Upper lobe of left lung (tissue), 6 donors: ENCODE data around the gene TRIP13. TPM values are rescaled to one million over a fixed set of nuclear protein-coding genes. Genes with fewer than 3 reads are reported as not detected.

Experiments
- ATAC-seq, 2 donors: fragments of 200-7000 bp; cut with Tn5 transposase; one replicate each; pipeline ENCODE4 v1.9.1; 2022; ENCODE audit warnings: mild to moderate bottlenecking in 2 of 2, moderate library complexity in 2 of 2; ENCODE audit not compliant: low FRiP score in 2 of 2
- DNase-seq, 2 donors: peaks; one replicate each; pipeline ENCODE4 v3.0.0-alpha.2; 2019 to 2020
- H3K27ac ChIP-seq, 4 donors: fragments of 200-600 bp; sonication (generic); one replicate each; pipeline ENCODE4 v1.5.1; 2016 to 2019
- H3K27me3 ChIP-seq, 4 donors: fragments of 200-600 bp; sonication (generic); one replicate each; pipeline ENCODE4 v1.5.1; 2017 to 2019
- H3K36me3 ChIP-seq, 4 donors: fragments of 200-600 bp; sonication (generic); one replicate each; pipeline ENCODE4 v1.5.1; 2016 to 2019
- H3K4me1 ChIP-seq, 4 donors: fragments of 200-600 bp; sonication (generic); one replicate each; pipeline ENCODE4 v1.5.1; 2018 to 2019
- H3K4me3 ChIP-seq, 4 donors: fragments of 200-600 bp; sonication (generic); one replicate each; pipeline ENCODE4 v1.5.1; 2017 to 2019; ENCODE audit warnings: mild to moderate bottlenecking in 2 of 4, moderate library complexity in 1 of 4
- H3K9me3 ChIP-seq, 4 donors: fragments of 200-600 bp; sonication (generic); one replicate each; pipeline ENCODE4 v1.5.1; 2018 to 2019
- EP300 ChIP-seq, 4 donors: sonication (generic); formaldehyde crosslinking; IDR thresholded peaks; one replicate each; pipeline ENCODE4 v1.5.1; 2017; ENCODE audit warnings: antibody characterized with exemption in 4 of 4, control low read depth in 2 of 4
- POLR2A ChIP-seq, 4 donors: fragments of 450-650 bp; IDR thresholded peaks; one replicate each; pipeline ENCODE4 v1.5.1; 2016 to 2017; ENCODE audit warnings: antibody characterized with exemption in 4 of 4, mild to moderate bottlenecking in 2 of 4
- POLR2AphosphoS5 ChIP-seq, 2 donors: sonication (generic); formaldehyde crosslinking; IDR thresholded peaks; one replicate each; pipeline ENCODE4 v1.5.1; 2017; ENCODE audit warnings: antibody characterized with exemption in 2 of 2
- WGBS, 2 donors: methylation state at CpG; one replicate each; pipeline ENCODE4 v1.1.5; 2017 to 2018; 5-methylcytosine and 5-hydroxymethylcytosine counted together
- total RNA-seq, 6 donors: library from RNA; depleted of rRNA in 4 of 6; stranded (reverse); fragments of >200 nt in 4 of 6; gene quantifications; one replicate each; pipeline versions ENCODE4 v1.1.0 to v1.2.1, GENCODE V29; 2016 to 2021
- TF ChIP-seq, protein P1 (sequence below), 6 experiments: fragments of 450-650 bp in 4 of 6; fragments of 200-600 bp in 2 of 6; sonication (generic) in 2 of 6; IDR thresholded peaks; one replicate each; pipeline ENCODE4 v1.5.1; 2016 to 2019; ENCODE audit warnings: antibody characterized with exemption in 6 of 6
- donor health status: DM: no; HTN: no; CAD: no; lungs with moderate emphysema.
- donor health status: DM: no; HTN: yes; CAD: no; lungs with severe emphysema.

The TRIP13 gene
- total RNA-seq, 6 donors from 2014 or later, result 1.0 to 2.1 (median 1.5) TPM

DNA sequence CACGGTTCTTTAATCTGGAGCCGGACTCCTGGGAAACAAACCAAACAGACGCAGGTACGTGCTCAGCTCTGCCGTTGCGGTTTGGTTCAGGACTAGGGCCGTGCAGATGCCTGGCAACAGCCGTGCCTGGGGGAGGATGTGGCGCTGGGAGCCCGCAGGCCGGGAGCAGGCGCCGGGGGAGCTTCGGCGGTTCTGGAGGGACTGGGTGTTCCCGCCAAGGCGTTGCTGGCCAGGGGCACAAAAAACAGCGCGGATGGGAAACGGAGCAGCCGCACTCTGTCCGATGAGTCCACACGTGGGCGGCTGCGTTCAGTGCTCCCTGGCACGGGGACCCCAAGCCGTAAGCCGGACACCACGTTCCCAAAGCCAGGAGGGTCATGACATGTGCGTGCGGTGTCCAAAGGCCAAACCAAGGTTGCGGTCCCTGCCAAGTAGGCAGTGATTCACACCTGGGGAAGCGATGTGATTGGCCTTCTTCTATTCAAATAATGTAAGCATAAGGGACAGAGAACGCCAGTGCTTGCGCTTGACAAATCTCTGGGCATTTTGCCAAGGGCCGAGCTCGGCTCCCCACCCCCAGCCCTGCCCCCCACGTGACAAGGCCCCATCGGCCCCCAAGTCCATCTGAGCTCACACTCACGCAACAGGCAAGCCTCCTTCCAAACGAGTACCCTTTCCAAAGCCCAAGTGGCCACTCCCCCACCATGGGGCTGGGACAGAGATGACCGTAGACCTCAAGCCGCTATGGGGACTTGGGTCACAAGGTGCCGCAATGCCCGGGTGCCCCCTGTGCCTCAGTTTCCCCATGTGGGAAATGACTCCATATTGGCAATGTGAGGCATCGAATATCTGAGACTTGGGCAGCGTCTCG, 66.3 kb downstream of the TRIP13 start:
- H3K27ac ChIP-seq, result peak overlapping the region; percentile 59 to 85 (median 77)
- peak; percentile 34 to 65 for ATAC-seq

DNA sequence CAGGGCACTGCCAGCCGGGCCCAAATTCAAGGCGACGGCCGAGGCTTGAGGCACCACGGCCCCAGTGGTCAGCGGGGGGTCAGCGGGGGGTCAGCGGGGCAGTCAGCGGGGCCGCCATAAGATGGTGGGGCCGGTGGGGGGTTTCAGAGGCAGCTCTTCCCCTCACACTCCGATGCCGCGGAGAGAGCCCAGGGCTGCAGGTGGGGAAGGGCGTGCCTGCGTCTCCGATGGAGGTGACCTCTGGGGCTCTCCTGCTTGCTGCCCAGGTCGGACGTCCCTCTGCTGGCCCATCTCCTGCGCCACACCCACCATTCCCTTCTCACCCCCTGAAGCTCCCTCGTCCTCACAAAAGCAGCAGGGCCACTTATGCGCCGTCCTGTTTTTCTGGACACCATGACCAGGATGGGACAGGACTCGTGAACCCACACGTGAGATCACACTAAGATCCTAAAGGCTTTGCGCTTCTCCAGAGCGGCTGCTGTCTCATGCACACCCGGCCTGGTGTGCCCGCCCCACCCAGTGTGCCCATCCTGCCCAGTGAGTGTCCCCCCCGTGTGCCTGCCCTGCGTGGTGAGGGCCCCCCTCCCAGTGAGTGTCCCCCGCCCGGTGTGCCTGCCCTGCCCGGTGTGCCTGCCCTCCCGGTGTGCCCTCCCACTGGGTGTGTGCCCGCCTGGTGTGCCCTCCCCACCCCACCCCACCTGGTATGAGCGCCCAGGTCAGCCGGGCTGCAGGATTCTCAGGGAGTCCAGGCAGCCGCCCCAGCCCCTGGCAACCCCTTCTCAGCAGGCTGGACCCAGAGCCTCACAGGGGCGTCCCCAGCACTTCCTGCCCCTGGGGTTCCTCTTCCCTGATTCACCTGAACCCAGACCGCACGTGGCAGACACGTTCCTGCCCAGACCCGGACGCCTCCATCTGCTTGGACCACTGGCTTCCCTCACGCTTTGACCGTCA, 67.2 kb downstream of the TRIP13 start:
- Histone ChIP-seq H3K27ac (peak overlapping the region; percentile 35 to 80 (median 68)), H3K4me3 (no peak overlapping the region), H3K27me3 (no peaks in the 10 kb centered on the region), H3K4me1 (peaks cover 17 to 41% (median 26%) of the 10 kb centered on the region in 4 donors), H3K9me3 (no peaks in the 10 kb centered on the region), H3K36me3 (no peaks in the 10 kb centered on the region)
- ATAC-seq (no peak), DNase-seq (peak in 1 of 2 donors; percentile 64)
- 87 to 88% methylated on average over 24 to 41 of the region's 47 CpGs for WGBS, 2 donors
- TF ChIP-seq POLR2A (IDR thresholded peaks at IDR 0.05) (no peak), POLR2AphosphoS5 (IDR thresholded peaks at IDR 0.05) (no peak), EP300 (IDR thresholded peaks at IDR 0.05) (no peak)
- TF ChIP-seq, protein P1, sequence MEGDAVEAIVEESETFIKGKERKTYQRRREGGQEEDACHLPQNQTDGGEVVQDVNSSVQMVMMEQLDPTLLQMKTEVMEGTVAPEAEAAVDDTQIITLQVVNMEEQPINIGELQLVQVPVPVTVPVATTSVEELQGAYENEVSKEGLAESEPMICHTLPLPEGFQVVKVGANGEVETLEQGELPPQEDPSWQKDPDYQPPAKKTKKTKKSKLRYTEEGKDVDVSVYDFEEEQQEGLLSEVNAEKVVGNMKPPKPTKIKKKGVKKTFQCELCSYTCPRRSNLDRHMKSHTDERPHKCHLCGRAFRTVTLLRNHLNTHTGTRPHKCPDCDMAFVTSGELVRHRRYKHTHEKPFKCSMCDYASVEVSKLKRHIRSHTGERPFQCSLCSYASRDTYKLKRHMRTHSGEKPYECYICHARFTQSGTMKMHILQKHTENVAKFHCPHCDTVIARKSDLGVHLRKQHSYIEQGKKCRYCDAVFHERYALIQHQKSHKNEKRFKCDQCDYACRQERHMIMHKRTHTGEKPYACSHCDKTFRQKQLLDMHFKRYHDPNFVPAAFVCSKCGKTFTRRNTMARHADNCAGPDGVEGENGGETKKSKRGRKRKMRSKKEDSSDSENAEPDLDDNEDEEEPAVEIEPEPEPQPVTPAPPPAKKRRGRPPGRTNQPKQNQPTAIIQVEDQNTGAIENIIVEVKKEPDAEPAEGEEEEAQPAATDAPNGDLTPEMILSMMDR (IDR thresholded peaks at IDR 0.05), result no peak

More for the DNA sequence above, 66.3 kb downstream of the TRIP13 start:
- H3K4me3 ChIP-seq, result no peak overlapping the region
- no peaks in the 10 kb centered on the region for H3K27me3 ChIP-seq
- H3K9me3 ChIP-seq, result no peaks in the 10 kb centered on the region
- DNase-seq, result peak; percentile 42 to 87
- peaks cover 17 to 36% (median 26%) of the 10 kb centered on the region in 4 donors for H3K4me1 ChIP-seq
- H3K36me3 ChIP-seq, result no peaks in the 10 kb centered on the region
- TF ChIP-seq, protein P1 (IDR thresholded peaks at IDR 0.05), result no peak
- peak in 1 of 4 donors; percentile 14 for TF ChIP-seq POLR2A (IDR thresholded peaks at IDR 0.05)
- TF ChIP-seq POLR2AphosphoS5 (IDR thresholded peaks at IDR 0.05), result peak; percentile 78 to 89
- peak in 2 of 4 donors; percentile 42 to 60 for TF ChIP-seq EP300 (IDR thresholded peaks at IDR 0.05)
- WGBS, 2 donors, result 65 to 82% methylated on average over 40 to 48 of the region's 48 CpGs

DNA sequence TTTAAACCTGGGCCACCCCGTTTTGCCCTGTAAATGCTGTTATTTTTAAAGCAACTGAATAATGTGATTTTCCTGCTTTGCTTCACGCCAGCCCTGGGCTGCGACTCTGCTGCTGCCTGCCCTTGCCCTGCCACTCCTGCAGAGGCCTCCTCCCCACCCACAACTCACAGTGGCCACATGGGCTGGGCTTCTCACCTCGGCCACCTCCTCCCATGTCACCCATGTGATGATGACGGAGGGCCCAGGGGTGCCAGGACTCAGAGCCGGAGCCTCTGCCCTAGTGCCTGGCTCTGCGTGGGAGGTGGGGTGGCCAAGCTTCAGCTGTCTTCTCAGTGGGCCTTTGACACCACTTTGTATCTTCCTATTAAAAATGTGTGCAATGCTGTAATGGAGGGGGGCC, 67.9 kb downstream of the TRIP13 start:
- no peaks in the 10 kb centered on the region for H3K9me3 ChIP-seq
- H3K4me3 ChIP-seq, result no peak overlapping the region
- peaks cover 17 to 41% (median 26%) of the 10 kb centered on the region in 4 donors for H3K4me1 ChIP-seq
- DNase-seq (peak in 1 of 2 donors; percentile 52), ATAC-seq (no peak)
- no peak for TF ChIP-seq EP300 (IDR thresholded peaks at IDR 0.05)
- no peak for TF ChIP-seq POLR2AphosphoS5 (IDR thresholded peaks at IDR 0.05)
- TF ChIP-seq, protein P1 (IDR thresholded peaks at IDR 0.05), result no peak
- no peak for TF ChIP-seq POLR2A (IDR thresholded peaks at IDR 0.05)
- WGBS, 2 donors, result 73 to 76% methylated on average over 7 of the region's 7 CpGs
- H3K36me3 ChIP-seq, result no peaks in the 10 kb centered on the region
- no peaks in the 10 kb centered on the region for H3K27me3 ChIP-seq
- peak overlapping the region in 3 of 4 donors; percentile 56 to 80 (median 77) for H3K27ac ChIP-seq

DNA sequence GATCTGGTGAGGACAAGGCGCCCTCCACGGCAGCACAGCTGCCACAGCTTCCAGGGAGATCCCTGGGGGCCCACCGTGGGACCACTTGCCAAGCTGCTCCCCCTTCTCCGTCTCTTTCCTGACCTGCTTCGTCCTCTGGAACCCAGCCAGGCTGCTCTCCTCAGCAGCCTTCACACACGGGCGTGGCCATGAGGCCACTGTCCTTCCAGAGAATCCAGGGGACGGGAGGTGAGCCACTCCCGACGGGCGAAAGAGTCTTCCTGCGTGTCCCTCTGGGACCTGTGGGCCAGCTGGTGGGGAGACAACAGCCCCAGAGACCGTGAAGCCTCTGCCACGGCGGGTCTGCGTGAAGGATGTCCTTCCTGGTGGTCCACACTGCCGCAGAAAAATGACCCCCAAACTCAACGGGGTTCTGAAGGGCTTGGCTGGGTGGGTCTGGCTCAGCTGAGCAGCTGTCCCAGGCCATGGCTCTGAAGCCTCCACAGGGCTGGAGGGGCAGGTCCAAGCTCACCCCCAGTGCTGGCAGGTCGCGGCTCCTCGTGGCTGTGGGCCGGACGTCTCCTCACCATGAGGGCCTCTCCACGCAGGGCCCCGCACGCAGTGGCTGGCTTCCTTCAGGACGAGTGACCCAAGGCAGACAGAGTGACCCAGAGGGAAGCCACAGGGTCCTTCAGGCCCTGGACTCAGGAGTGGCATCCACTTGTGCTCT, 68.5 kb downstream of the TRIP13 start:
- H3K36me3 ChIP-seq, result no peaks in the 10 kb centered on the region
- no peaks in the 10 kb centered on the region for H3K9me3 ChIP-seq
- H3K4me3 ChIP-seq, result no peak overlapping the region
- TF ChIP-seq POLR2A (IDR thresholded peaks at IDR 0.05) (no peak), EP300 (IDR thresholded peaks at IDR 0.05) (no peak), POLR2AphosphoS5 (IDR thresholded peaks at IDR 0.05) (no peak)
- TF ChIP-seq, protein P1 (IDR thresholded peaks at IDR 0.05), result no peak
- 66 to 77% methylated on average over 3 to 22 of the region's 27 CpGs for WGBS, 2 donors
- H3K4me1 ChIP-seq, result peaks cover 16 to 37% (median 22%) of the 10 kb centered on the region in 4 donors
- DNase-seq (peak in 1 of 2 donors; percentile 81), ATAC-seq (no peak)
- peak overlapping the region in 2 of 4 donors; percentile 77 to 80 for H3K27ac ChIP-seq
- H3K27me3 ChIP-seq, result no peaks in the 10 kb centered on the region
